Measurements from ENCODE around the gene MPO.
A peak's percentile ranks its signal among the peaks of the same experiment; 100 is the strongest.

Gene MPO

GRCh38 chr17:58278661-58279015 lies 2.1 kb downstream of the MPO start:
- no peak for DNase-seq

DNA sequence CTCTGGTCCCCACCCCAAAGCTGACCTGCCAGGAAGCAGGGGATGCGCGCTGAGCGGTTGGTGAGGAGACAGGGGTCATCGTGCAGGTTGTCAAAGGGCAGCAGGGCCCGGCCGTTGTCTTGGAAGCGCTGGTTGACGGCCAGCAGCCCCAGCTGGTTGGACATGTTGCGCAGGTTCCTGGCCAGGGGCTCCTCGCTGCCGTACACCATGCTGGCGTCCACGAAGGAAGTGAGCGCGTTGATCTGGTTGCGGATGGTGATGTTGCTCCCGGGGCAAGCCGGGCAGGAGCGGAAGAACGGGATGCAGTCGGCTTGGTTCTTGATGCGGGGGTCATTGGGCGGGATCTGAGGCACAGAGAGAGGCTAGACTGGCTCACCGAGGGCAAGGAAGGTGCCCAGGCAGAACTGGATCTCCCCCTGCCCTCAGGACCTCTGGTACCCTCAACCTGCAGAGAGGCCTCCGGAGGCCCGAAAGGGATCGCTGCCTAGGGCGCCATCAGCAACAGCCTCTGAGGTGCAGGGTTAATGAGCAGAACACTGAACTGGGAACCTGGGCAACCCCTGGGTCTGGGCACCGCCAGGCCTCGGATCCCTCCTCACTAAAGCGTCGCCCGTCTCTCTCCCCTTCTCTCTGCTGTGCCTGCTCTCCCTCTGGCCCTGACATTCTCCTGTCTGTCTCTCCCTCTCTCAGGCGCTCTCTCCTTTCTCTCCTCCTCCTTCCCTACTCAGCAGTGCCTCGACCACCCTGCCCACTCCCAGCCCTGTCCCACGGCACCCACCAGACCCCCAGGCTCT lies 2.7 kb downstream of the MPO start:
- DNase-seq: no peak

DNA sequence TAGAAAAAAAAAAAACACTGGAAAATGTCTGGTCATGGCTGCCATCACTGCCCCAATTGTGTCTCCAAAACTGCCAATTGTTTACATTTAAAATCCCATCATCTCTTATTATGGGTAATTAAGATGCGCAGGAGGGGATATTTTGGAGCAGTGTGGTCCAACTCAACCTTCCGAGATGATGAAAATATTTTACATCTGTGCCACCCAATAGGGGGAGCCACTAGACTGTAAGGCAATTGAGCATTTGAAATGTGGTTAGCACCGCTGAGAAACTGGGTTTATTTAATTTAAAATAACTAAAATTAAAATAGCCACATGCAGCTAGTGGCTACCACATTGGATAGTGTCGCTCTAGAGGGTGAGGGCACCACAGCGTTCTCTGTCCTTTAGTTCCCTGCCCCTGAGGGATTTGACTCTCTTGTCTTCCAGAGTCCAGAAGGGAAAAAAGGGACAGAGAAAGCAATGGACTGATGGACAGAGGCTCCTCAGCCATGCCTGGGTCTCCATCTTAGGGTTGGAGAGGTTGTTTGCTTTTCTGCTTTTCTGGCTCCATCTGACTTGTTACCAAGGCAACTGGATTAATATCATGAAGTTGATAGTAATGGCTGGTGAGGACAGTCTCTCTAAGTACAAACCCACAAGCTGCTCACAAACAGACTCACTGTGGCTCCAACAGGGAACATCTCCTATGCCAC lies 3.5 kb downstream of the MPO start:
- DNase-seq: peak; percentile 12

DNA sequence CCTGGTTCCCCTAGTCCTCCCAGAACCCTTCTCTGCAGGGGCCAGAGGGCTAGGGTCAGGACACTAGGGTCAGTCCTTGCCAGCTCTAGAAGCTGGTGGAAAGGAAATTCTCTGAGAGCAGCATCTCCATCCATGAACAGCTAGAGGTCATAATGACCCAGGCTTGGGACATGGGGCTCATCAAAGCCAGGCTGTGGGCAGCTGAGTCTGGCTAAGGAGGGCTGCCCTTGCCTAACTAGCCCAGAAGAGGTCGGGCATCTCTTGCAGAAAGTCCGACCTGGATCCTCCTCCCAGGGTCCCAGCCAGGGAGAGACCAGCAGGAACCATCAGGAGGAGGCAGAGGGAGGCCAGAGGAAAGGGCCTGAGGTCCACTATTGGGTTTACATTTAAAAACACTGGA lies 4.3 kb downstream of the MPO start:
- DNase-seq: no peak

DNA sequence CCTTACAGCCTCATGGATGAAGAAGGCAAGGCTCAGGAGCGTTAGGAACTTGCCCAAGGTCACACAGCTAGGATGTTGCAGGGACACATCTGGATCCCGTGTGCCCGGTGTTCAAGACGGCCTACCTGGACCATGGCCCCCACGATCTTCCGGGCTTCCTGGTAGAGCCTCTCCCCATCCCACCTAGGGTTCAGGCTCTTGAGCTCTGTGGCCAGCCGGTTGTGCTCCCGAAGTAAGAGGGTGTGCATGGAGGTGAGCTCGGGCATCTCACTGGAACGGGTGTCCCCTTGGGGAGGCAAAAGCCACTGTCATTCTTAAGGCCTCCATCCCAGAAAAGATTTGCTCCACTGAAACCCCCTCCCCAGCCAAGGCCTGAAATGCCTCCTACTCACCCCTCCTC lies 5.3 kb downstream of the MPO start:
- DNase-seq: no peak

- DNase-seq: no peak
Observed at GRCh38 chr17:58273453-58274104, 7.2 kb downstream of the MPO start.

DNA sequence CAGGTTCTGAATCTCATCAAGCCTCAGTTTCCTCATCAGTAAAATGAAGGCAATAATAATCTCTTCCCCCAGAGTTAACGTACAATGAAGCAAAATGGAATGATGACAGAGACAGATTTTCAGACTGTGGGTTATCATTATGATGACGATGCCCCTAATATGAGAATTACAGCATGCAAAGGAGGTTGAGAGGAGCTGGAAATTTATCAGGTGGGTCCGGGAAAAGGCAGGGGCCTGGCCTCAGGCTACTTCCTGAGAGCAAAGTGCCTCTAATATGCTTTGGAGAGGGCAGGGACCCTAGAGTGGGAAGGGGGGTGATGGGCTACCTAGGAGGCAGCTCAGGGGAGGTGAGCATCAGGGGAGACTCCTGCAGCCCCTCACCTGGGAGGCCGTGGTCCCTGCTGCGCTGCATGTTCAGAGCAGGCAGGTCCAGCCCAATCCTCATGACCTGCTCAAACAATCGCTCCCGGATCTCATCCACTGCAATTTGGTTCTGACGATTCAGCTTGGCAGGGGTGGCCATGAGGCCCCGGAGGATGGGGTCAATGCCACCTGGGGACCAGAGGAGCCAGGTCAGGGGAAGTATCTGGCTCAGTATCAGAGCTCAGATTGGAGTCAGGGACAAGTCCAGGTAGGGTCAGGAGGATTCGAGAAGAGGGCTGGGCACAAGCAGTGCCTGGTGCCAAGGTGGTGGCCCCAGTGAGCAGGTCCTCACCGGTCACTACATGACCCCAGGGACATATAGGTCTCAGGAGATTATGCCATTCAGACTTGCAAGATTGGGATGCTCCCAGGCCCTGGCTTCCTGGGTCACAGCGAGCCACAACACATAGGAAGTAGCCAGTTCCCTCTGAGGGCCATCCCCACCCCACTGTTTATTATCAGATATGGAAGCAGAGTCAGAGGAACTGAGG lies 8.1 kb downstream of the MPO start:
- DNase-seq: no peak

DNA sequence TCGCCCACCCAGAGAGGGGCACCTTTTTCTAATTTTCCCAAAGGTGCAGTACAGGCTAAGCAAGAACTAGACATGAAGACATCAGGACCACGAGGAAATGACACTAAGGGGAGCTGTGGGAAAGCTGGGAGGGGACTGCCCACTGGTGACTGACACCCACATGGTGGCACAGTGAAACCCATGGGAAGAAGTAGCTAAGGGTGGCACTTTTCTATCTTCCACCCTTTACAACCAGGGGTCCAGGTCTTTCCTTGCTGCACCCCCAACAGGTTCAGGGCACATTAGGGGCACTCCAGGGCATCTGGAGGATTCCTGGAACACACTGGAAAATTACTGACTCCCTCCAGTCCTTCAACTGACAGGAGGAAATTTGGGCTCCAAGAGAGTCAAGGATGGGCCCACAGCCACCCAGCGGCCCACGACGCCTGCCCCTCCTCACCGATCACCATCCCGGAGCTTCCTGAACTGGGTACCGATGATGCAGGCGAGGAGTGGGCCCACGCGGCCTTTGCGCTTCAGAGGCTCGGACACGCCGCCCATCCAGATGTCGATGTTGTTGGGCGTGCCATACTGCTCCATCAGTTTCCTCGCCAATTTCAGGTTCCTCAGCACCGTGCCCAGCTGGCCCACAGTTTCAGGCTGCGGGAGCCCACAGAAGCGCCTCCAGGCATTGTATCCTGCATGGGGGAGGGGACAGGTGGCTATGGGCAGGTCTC lies 9.4 kb downstream of the MPO start:
- no peak for DNase-seq

- peak; percentile 8 for DNase-seq
Observed at GRCh38 chr17:58270476-58271215, 10.1 kb downstream of the MPO start.

DNA sequence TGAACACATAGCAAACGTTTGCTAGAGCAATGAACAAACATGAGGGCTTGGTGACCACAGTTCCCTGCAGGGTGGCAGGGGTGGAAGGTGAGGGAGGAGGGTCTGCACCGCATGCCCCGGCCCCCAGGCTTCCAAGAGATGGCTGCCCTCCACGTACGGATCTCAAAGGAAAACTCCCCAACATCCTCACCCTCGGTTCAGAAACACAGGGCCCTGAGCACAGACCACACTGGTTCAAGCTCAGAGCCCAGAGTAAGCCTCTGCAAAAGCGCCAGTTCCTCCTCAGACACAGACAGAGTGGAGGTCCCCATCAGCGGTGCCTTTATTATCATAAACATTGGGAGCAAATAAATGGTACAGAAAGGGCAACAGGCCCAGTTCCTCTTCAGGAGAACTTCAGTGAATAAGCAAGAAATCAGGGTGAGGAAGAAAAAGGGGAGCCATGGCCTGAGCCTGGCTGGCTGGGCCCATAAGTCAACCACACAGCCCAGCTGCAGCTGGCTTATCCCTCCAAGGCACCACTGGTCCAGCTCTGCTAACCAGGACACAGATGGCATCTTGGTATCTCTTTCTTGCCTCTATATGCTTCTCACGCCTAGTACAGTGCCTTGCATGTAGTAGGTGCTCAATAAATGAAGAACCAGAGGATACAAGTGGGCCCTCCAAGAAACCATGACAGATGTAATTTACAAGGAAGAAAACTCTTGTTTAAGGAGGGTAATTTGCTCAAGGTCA lies 11.0 kb downstream of the MPO start:
- no peak for DNase-seq

DNA sequence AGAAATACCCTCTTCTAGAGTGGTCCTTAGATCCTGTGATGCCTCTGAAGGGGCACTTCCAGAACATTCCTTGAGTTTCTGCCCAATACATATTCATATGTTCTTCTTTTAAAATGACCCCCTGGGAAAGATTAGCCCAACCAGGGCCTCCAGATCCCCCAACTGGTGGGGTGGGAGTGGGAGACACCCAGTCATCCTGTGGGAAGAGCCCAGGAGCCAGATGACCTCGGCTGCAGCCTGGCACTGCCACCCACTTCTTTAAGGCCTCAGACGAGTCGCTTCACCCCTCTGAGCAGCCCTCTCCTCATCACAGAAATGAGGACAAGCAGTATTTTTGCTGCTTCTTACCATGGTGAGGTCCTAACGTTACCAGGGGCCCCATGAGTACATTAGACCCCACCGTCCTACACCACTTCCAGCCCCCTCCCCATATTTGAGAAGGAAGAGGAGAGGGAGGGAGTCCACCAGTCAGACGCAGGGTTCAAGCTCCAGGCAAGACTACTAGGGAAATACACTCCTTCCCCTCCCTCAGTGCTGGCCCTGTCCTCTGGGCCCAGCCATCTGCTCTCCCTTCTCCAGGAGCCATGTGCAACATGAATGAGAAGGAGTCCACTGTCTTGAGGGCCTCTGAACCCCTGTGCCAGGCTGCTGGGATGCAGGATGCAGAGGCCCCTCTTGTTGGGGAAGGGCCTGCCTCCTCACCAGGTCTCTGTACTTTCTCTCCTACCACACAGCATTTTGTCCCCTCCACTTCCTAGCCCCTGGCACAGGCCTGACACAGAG lies 11.8 kb downstream of the MPO start:
- DNase-seq: no peak

DNA sequence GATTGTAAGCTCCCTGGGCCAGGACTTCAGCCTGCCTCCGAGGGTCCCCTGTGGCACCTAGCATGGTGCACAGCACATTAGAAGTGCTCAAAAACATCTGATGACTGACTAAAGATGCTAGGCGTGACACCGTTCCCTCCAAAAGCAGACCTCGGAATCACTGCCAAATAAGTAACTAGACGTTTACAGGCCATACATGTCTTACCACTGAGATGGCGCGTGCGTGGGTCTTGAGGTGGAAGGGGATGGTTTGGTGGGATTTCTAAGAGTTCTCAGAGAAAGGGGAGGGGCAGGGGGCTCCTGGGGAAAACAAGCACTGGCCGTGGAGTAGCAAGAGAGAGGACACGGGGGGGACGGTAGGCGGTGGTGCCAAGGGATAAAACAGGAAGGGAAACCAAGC lies 12.4 kb downstream of the MPO start:
- no peak for DNase-seq

DNA sequence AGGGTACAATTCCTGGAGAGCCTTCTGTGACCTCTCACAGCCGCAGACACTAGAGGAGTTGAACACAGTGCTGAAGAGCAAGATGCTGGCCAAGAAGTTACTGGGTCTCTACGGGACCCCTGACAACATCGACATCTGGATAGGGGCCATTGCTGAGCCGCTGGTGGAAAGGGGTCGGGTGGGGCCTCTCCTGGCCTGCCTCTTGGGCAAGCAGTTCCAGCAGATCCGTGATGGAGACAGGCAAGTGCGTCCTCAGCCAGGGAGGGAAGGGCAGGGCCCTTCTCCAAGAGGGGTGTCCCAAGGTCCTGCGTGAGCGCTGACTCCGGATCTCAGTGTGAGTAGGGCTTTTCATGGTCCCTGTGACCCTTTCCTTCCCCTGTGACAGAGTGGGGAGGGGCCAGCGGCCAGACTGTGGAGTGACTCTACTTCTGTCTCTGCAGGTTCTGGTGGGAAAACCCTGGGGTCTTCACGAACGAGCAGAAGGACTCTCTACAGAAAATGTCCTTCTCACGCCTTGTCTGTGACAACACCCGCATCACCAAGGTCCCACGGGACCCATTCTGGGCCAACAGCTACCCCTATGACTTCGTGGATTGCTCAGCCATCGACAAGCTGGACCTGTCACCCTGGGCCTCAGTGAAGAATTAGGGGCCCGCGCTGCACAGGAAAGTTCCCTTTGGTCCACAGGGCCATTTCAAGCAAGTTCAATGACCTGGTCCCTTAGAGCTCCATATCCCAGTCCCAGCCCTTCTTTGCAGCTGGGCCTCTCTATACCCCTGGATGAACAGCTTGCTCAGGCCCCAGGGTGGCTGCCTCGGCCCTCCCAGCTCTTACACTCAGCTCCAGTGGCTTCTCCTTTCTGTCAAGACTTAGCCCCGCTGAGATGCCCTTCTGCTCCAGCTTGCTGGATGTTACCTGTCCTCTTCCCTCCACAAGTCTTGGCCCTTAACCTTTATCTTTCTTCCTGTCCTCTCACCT lies 13.1 kb downstream of the MPO start:
- DNase-seq: no peak

GRCh38 chr17:58265902-58266875 lies 14.5 kb downstream of the MPO start:
- no peak for DNase-seq

- DNase-seq: no peak
Observed at GRCh38 chr17:58265271-58265670, 15.5 kb downstream of the MPO start.

DNA sequence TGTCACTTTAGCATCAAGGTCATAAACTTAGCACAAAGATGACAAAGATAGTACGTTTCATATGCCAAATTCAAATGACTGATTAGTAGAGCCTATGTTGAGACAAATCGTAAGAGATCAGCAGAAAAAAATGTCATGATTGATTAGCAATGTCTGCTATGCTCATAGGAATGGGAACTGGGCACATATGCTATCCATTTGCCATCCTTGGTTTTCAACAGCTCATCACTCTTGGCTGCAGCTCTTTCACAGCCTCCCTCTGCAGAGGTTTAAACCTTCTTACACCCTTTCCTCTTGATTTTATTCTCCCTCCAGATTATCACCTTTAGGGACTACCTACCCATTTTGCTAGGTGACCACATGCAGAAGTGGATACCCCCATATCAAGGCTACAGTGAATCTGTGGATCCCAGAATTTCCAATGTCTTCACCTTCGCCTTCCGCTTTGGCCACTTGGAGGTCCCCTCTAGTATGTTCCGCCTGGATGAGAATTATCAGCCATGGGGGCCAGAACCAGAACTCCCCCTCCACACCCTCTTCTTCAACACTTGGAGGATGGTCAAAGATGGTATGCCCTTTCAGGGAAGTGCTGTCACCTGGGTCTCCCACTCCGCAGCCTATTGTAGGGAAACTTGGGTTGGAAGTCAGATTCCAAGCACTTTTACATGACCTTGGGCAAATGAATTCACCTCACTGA lies 16.2 kb downstream of the MPO start:
- no peak for DNase-seq

- no peak for DNase-seq
Observed at GRCh38 chr17:58263773-58264172, 17.0 kb downstream of the MPO start.

All from NCI-H510A treated with DMSO at 0.1 percent for 48 hours (cell line).